ENCODE results near the gene P3H3. TPM values are rescaled to one million over a fixed set of nuclear protein-coding genes. Genes with fewer than 3 reads are reported as not detected.
"Not testable (repeated sequence)": the region's sequence is repeated elsewhere in the genome, so short reads cannot be mapped to it uniquely, and the experiment has no call there.

The P3H3 gene
- total RNA-seq, 2 donors from 2014 or later = 25.7 to 28.8 TPM

DNA sequence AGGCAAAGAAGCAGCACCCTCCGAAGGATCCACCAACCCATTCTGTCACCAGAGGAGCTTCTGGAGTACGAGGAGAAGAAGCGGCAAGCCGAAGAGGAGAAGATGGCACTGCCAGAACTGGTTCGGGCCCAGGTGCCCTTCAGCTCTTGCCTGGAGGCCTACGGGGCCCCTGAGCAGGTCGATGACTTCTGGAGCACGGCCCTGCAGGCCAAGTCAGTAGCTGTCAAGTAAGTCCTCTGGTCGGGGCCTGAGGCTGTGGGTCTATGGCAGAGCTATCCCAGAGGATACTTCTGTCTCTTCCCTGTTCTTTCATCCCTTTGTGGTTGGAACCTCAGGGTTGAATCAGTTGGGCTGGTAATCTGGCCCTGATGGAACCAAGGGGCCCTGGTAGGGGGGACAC, 33.2 kb downstream of the P3H3 start:
- Histone ChIP-seq H3K27ac (no peak overlapping the region), H3K27me3 (replicated peaks; ENCODE audit: insufficient read depth) (no peaks in the 10 kb centered on the region), H3K4me1 (replicated peaks) (no peaks in the 10 kb centered on the region), H3K36me3 (peaks cover 9 to 33% of the 10 kb centered on the region in 2 donors), H3K4me3 (no peak overlapping the region), H3K9me3 (no peaks in the 10 kb centered on the region)
- 93% methylated on average over 9 of the region's 9 CpGs for WGBS
- TF ChIP-seq, protein P1, sequence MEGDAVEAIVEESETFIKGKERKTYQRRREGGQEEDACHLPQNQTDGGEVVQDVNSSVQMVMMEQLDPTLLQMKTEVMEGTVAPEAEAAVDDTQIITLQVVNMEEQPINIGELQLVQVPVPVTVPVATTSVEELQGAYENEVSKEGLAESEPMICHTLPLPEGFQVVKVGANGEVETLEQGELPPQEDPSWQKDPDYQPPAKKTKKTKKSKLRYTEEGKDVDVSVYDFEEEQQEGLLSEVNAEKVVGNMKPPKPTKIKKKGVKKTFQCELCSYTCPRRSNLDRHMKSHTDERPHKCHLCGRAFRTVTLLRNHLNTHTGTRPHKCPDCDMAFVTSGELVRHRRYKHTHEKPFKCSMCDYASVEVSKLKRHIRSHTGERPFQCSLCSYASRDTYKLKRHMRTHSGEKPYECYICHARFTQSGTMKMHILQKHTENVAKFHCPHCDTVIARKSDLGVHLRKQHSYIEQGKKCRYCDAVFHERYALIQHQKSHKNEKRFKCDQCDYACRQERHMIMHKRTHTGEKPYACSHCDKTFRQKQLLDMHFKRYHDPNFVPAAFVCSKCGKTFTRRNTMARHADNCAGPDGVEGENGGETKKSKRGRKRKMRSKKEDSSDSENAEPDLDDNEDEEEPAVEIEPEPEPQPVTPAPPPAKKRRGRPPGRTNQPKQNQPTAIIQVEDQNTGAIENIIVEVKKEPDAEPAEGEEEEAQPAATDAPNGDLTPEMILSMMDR (IDR thresholded peaks at IDR 0.05) = no peak
- TF ChIP-seq POLR2AphosphoS5 (IDR thresholded peaks at IDR 0.05) (no peak), POLR2A (IDR thresholded peaks at IDR 0.05) (no peak)
- intact Hi-C loops (cut with DNase I) = no loop called here
- DNase-seq (ENCODE audit: low spot score) = no peak

DNA sequence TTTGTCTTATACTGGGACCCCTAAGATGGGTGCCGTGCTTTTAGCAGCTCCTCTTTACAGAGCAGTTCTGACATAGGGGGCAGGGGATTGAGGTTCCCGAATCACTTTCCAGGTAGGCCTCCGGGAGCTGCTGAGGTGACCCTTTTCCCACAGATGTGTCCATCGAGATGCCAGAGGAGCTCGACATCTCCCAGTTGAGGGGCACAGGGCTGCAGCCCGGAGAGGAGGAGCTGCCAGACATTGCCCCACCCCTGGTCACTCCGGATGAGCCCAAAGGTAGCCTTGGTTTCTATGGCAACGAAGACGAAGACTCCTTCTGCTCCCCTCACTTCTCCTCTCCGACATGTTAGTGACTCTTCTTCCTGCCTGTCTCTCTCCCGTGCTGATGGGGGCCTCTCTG, 34.8 kb downstream of the P3H3 start:
- Histone ChIP-seq H3K27me3 (replicated peaks; ENCODE audit: insufficient read depth) (no peaks in the 10 kb centered on the region), H3K9me3 (no peaks in the 10 kb centered on the region), H3K4me3 (no peak overlapping the region), H3K4me1 (replicated peaks) (no peaks in the 10 kb centered on the region), H3K27ac (no peak overlapping the region), H3K36me3 (peaks cover 9 to 23% of the 10 kb centered on the region in 2 donors)
- no peak for DNase-seq (ENCODE audit: low spot score)
- TF ChIP-seq, protein P1 (IDR thresholded peaks at IDR 0.05) = no peak
- TF ChIP-seq POLR2AphosphoS5 (IDR thresholded peaks at IDR 0.05) (no peak), POLR2A (IDR thresholded peaks at IDR 0.05) (no peak)
- 90% methylated on average over 11 of the region's 11 CpGs for WGBS
- intact Hi-C loops (cut with DNase I) = no loop called here

DNA sequence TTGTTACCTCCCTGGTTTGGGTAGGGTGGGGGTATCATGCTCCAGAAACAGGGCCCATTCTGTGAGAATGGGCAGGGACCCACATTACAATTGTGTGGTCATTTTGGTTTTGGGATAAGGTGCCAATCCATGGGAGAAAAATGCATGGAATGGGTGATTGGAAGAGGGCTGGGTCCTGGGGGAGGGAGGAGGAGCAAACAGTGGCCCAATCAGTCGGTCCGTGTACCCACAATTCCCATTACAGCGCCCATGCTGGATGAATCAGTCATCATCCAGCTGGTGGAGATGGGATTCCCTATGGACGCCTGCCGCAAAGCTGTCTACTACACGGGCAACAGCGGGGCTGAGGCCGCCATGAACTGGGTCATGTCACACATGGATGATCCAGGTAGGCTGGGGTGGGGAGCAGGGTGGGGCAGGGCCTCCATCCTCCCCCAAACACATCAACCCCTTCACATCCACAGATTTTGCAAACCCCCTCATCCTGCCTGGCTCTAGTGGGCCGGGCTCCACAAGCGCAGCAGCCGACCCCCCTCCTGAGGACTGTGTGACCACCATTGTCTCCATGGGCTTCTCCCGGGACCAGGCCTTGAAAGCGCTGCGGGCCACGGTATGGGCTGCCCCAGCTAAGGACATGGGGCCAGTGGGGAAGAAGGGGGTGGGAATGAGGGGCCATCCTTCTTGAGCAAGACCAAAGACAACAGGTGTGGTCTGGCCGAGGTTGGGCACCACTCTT, 35.5 kb downstream of the P3H3 start:
- TF ChIP-seq POLR2AphosphoS5 (IDR thresholded peaks at IDR 0.05) (no peak), POLR2A (IDR thresholded peaks at IDR 0.05) (no peak)
- TF ChIP-seq, protein P1 (IDR thresholded peaks at IDR 0.05) = no peak
- Histone ChIP-seq H3K36me3 (peaks cover 9 to 23% of the 10 kb centered on the region in 2 donors), H3K4me1 (replicated peaks) (peaks cover 6% of the 10 kb centered on the region), H3K9me3 (no peaks in the 10 kb centered on the region), H3K27ac (no peak overlapping the region), H3K27me3 (replicated peaks; ENCODE audit: insufficient read depth) (no peaks in the 10 kb centered on the region), H3K4me3 (no peak overlapping the region)
- 97% methylated on average over 16 of the region's 16 CpGs for WGBS
- no peak for DNase-seq (ENCODE audit: low spot score)
- intact Hi-C loops (cut with DNase I) = no loop called here

DNA sequence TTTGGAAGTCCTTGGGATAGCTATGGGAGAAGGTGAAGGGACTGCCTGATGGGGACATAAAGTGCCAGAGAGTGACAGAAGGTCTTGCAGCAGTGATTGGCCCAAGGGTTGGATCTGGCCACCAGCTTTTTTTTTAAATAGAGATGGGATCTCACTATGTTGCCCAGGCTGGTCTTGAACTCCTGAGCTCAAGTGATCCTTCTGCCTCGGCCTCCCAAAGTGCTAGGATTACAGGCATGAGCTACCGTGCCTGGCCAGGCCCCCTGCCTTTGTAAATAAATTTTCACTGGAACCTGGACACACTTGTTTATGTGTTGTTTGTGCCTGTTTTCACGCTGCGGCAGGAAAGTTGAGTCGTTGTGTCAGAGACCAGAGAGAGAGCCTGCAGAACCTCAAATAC, 37.1 kb downstream of the P3H3 start:
- H3K9me3 ChIP-seq; intact Hi-C loops (cut with DNase I); H3K27me3 ChIP-seq (replicated peaks; ENCODE audit: insufficient read depth); H3K27ac ChIP-seq; H3K4me3 ChIP-seq; DNase-seq (ENCODE audit: low spot score): not testable (repeated sequence)
- Histone ChIP-seq H3K4me1 (replicated peaks) (peaks cover 11% of the 10 kb centered on the region), H3K36me3 (peaks cover 9 to 20% of the 10 kb centered on the region in 2 donors)
- WGBS = 83% methylated on average over 5 of the region's 5 CpGs

DNA sequence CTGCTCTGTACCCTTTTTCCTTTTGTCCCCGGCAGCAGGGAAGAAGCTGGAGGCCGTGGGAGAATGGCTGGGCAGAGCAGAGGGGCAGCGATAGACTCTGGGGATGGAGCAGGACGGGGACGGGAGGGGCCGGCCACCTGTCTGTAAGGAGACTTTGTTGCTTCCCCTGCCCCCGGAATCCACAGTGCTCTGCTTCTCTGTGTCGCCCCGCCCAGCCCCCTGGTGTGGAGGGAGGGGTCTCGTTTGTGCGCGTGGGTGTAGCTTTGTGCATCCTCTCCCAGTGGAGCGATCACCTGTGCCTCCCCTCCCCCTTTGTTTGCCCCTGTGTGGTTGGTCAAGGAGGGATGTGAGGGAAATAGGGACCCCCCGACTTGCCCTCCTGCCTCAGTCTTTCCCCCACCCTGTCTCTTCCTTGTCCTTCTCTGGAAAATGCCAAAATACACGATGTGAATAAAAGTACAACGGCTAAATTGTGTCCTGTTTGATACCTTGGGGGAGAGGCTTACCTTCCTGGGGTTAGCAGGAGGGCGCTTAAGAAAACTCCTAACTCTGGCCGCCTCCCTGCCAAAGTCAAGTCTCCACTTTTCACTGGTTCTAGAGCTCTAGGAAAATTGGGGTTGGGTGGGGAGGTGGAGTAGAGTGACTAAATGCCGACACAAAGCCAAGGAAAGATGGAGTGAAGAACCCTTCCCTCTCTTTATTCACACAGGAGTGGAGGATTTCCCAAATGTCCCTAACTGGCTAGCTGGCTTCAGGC, 38.1 kb downstream of the P3H3 start:
- no peak for DNase-seq (ENCODE audit: low spot score)
- TF ChIP-seq, protein P1 (IDR thresholded peaks at IDR 0.05) = no peak
- TF ChIP-seq POLR2AphosphoS5 (IDR thresholded peaks at IDR 0.05) (no peak), POLR2A (IDR thresholded peaks at IDR 0.05) (no peak)
- Histone ChIP-seq H3K27ac (peak overlapping the region; percentile 91 to 97), H3K4me3 (peak overlapping the region in 1 of 2 donors; percentile 82), H3K4me1 (replicated peaks) (peaks cover 11% of the 10 kb centered on the region), H3K27me3 (replicated peaks; ENCODE audit: insufficient read depth) (no peaks in the 10 kb centered on the region), H3K9me3 (no peaks in the 10 kb centered on the region), H3K36me3 (peaks cover 9 to 14% of the 10 kb centered on the region in 2 donors)
- WGBS = 68% methylated on average over 19 of the region's 19 CpGs
- intact Hi-C loops (cut with DNase I) = no loop called here
